GM15510 (cell line): ENCODE data around the gene IMMP2L.

Experiments
- POLR2A ChIP-seq: IDR thresholded peaks from 3 replicates; pipeline ENCODE4 v1.6.1; 2011; ENCODE audit warnings: borderline replicate concordance; ENCODE audit not compliant: insufficient read length; ENCODE audit errors: extremely low read depth

The IMMP2L gene

GRCh38 chr7:110853263-110853662, 709.0 kb downstream of the IMMP2L start:
- no peak for TF ChIP-seq POLR2A

- no peak for TF ChIP-seq POLR2A
These were observed 709.9 kb downstream of the IMMP2L start for GRCh38 chr7:110852156-110852940.

- no peak for TF ChIP-seq POLR2A
These were observed 712.1 kb downstream of the IMMP2L start for GRCh38 chr7:110850224-110850623.

GRCh38 chr7:110842796-110843195, 719.5 kb downstream of the IMMP2L start:
- TF ChIP-seq POLR2A, result no peak

GRCh38 chr7:110841840-110842545, 720.3 kb downstream of the IMMP2L start:
- no peak for TF ChIP-seq POLR2A

- TF ChIP-seq POLR2A, result no peak
These were observed 722.4 kb downstream of the IMMP2L start for GRCh38 chr7:110839866-110840265.

GRCh38 chr7:110835849-110836248, 726.4 kb downstream of the IMMP2L start:
- no peak for TF ChIP-seq POLR2A

- no peak for TF ChIP-seq POLR2A
These were observed 727.1 kb downstream of the IMMP2L start for GRCh38 chr7:110835218-110835617.

GRCh38 chr7:110831419-110831818, 730.9 kb downstream of the IMMP2L start:
- TF ChIP-seq POLR2A, result no peak

- no peak for TF ChIP-seq POLR2A
These were observed 731.5 kb downstream of the IMMP2L start for GRCh38 chr7:110830778-110831177.

GRCh38 chr7:110827936-110828335, 734.4 kb downstream of the IMMP2L start:
- no peak for TF ChIP-seq POLR2A

GRCh38 chr7:110827287-110827855, 734.9 kb downstream of the IMMP2L start:
- no peak for TF ChIP-seq POLR2A

- no peak for TF ChIP-seq POLR2A
These were observed 748.3 kb downstream of the IMMP2L start for GRCh38 chr7:110813986-110814385.

- TF ChIP-seq POLR2A, result no peak
These were observed 752.5 kb downstream of the IMMP2L start for GRCh38 chr7:110809832-110810231.

GRCh38 chr7:110808361-110808760, 753.9 kb downstream of the IMMP2L start:
- TF ChIP-seq POLR2A, result no peak
